GM18517 (cell line): ENCODE data around the gene SLC25A45.
A peak's percentile ranks its signal among the peaks of the same experiment; 100 is the strongest.
"Not testable (repeated sequence)": the region's sequence is repeated elsewhere in the genome, so short reads cannot be mapped to it uniquely, and the experiment has no call there.

ENCODE experiments used
- ATAC-seq: cut with Tn5 transposase; IDR thresholded peaks from one replicate; pipeline ENCODE4 v1.9.1; 2021; ENCODE audit warnings: mild to moderate bottlenecking, moderate library complexity; ENCODE audit not compliant: unreplicated experiment

The SLC25A45 gene

GRCh38 chr11:65421794-65422632 is 39.6 kb upstream of the SLC25A45 start:
- no peak for ATAC-seq

- ATAC-seq = no peak
These were observed 38.7 kb upstream of the SLC25A45 start for GRCh38 chr11:65420979-65421793.

- no peak for ATAC-seq
These were observed 38.1 kb upstream of the SLC25A45 start for GRCh38 chr11:65420506-65420905.

- no peak for ATAC-seq
These were observed 37.5 kb upstream of the SLC25A45 start for GRCh38 chr11:65419772-65420481.

GRCh38 chr11:65419460-65419771 is 37.0 kb upstream of the SLC25A45 start:
- ATAC-seq = no peak

GRCh38 chr11:65418681-65419459 is 36.4 kb upstream of the SLC25A45 start:
- ATAC-seq = peak; percentile 38

- ATAC-seq = no peak
These were observed 35.9 kb upstream of the SLC25A45 start for GRCh38 chr11:65418431-65418680.

- ATAC-seq = no peak
These were observed 35.4 kb upstream of the SLC25A45 start for GRCh38 chr11:65417702-65418430.

- no peak for ATAC-seq
These were observed 34.6 kb upstream of the SLC25A45 start for GRCh38 chr11:65416841-65417701.

- ATAC-seq = peak; percentile 29
These were observed 33.9 kb upstream of the SLC25A45 start for GRCh38 chr11:65416341-65416824.

GRCh38 chr11:65415499-65416340 is 33.3 kb upstream of the SLC25A45 start:
- no peak for ATAC-seq

GRCh38 chr11:65414776-65415498 is 32.5 kb upstream of the SLC25A45 start:
- ATAC-seq = no peak

GRCh38 chr11:65413077-65413664 is 30.7 kb upstream of the SLC25A45 start:
- ATAC-seq = not testable (repeated sequence)

- no peak for ATAC-seq
These were observed 30.0 kb upstream of the SLC25A45 start for GRCh38 chr11:65412271-65413076.

- ATAC-seq = no peak
These were observed 29.2 kb upstream of the SLC25A45 start for GRCh38 chr11:65411681-65412070.

- no peak for ATAC-seq
These were observed 28.7 kb upstream of the SLC25A45 start for GRCh38 chr11:65410936-65411680.
